Raji (cell line): ENCODE data around the gene ACAD10.
A peak's percentile ranks its signal among the peaks of the same experiment; 100 is the strongest.

Source experiments
- POLR2A ChIP-seq: IDR thresholded peaks from 2 replicates; pipeline ENCODE4 v1.6.1; 2011; ENCODE audit warnings: low read depth, low read length, control low read depth; ENCODE audit not compliant: insufficient read depth

Gene ACAD10

DNA sequence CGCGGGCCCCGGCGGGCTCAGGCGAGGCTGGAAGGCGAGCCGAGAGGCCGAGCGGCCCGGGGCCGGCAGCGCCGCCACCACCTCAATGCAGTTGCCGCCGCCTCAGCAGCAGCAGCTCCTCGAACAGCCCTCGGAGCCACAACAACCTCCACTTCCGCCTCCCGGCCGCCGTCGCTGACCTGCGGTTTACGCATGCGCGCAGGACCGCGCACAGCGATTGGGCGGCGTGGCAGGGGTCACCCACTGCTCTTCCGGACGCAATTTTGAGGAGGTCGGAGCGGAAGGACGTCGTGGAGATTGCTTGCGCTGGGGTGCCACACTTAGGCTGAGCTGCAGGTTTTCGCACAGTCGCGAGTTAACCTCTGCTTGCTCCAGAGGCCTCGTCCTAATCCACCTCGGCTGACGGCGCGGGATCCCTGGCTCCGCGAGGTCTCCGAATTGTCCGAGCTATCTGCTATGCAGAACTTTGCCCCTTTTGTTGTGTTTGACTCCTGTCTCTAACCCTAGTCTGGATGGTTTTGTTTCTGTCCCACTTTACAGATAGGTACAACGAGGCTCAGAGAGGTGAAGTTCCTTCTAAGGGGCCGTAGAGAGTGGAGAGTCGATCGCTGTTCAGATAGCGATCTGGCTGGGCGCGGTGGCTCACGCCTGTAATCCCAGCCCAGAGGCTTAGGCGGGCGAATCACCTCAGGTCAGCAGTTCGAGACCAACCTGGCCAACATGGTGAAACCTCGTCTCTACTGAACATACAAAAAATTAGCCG lies at the start of gene ACAD10, which contains the start of gene BRAP:
Gene ACAD10, plus strand, starts transcription at position 243 of the 763 bp plus-strand sequence. CDS start 6,657 bp downstream, outside the sequence.
Gene BRAP, minus strand, starts transcription at position 146 of the 763 bp plus-strand sequence. CDS start 164 bp downstream, outside the sequence.
- peak; percentile 99 for TF ChIP-seq POLR2A

GRCh38 chr12:111636209-111636945 lies 49.5 kb upstream of the ACAD10 start:
- no peak for TF ChIP-seq POLR2A

DNA sequence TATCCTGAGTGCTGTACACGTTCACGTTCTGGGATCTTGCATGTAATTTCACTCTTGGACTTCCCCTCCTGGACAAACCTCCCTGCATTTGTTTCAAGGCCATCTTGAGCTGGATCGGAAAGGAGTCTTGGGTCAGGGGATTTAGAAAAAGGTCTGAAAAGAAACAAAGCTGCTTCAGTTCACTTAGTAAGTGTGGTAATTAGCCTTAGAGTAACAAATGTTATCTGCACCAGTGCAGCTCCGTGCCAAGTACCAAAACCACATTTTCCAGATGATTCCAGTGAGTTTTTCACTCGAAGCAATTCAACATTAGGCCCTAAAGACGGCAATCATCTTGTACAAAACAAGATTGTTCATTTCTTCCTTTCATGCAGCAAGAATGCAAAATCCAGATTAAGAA lies 47.3 kb upstream of the ACAD10 start:
- TF ChIP-seq POLR2A, result no peak

DNA sequence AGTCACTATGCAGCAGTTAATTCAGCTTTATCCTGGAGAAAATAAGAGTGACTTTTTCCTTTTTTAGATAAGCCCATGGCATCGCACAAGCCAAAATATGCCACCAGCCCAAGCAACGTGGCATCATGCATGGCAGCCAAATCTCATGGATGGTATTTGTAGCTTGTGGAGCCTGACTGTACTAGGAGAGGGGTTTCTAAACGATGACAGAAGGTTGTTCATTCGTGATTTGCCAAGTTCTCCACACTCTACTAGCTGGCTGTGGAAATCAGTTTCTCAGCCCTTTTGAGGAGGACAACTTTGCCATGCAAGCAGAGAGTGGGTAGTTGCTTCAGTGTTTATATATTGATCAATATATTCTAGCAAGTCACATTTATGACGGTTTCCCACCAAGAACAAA lies 45.3 kb upstream of the ACAD10 start:
- TF ChIP-seq POLR2A, result no peak

DNA sequence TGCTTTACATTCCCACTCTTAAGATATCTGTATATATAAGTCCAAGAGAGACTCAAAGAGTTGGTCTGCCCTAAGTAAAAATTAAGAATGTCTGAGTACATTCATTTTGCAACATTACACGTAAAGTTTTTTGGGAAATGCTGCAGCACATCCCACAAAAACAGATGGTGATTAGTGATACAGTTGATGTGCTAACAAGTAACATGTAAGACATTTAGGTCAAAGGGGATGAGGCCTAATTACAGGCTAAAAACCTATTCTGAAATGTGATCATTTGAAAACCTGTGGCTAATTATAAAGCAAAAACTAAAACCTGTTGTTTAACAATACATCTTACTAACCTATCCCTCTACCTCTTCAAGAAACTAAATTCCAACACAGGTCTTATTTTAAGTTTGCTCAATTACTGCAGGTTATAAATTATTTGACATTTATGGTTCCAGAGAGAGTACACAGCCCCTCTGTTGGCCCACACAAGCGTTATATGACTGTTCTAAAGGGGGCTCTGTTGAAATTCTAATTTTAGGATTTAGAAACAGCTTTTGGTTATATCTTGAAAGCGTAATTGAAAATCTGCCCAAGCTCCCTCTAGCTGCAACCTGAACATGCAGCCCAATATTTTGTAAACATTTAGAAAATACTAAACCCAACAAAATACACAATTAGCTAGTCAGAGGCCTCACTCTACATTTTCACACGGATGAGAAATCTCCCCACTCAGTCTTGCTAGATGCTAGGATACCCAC lies 43.0 kb upstream of the ACAD10 start:
- no peak for TF ChIP-seq POLR2A

- no peak for TF ChIP-seq POLR2A
Observed at GRCh38 chr12:111643427-111643826, 42.4 kb upstream of the ACAD10 start.

DNA sequence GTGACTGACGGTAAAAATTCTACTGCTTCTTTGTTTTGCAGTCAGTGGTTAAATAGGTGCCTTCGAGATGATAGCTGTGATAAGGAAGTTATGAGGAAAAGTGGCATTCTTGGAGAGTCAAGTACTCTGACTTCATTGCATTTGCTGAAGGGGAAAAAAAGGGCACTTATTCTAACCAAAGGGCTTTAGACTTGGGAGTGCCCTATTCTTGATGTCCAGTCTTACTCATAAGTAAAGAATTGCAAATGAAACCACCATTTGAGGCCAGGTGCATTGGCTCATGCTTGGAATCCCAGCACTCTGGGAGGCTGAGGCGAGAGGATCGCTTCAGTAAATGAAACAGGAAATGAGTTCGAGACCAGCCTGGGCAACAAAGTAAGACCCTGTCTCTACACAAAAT lies 40.4 kb upstream of the ACAD10 start:
- TF ChIP-seq POLR2A, result no peak

DNA sequence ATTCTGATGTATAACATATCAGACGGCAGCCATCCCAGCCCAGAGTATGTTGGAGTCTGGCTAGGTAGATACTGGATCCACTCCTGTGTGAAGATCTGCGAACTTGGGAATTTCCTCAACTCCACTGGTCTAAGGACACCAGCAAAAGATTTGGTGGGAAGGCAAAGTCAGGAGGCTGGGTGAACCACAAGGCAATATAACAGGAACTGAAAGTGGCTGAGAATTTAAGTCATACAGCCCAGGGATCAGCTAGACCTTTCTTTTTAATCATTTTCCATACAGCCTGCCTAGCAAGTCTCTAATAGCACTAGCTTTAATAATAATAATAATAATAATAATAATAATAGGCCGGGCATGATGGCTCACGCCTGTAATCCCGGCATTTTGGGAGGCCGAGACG lies 34.9 kb upstream of the ACAD10 start:
- no peak for TF ChIP-seq POLR2A

DNA sequence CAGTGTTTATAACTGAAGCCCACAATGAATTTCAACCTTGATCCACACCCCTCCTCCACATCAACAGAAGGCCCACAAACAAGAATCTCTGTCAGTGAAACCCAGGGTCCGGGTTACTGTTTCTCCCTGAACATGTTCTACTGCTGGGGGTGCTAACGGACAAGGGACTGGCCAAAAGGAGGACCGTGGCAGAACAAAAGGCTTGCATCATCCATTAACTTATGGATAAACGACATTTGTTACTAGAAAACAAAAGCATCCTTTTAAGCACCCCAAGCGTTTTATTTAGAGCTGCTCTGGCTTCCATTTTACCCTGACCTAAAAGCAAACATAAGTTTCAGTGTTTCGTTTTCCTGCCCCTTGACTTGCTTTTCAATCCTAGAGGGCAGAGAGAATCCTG lies 32.3 kb upstream of the ACAD10 start:
- no peak for TF ChIP-seq POLR2A

- no peak for TF ChIP-seq POLR2A
Observed at GRCh38 chr12:111655356-111655755, 30.5 kb upstream of the ACAD10 start.

DNA sequence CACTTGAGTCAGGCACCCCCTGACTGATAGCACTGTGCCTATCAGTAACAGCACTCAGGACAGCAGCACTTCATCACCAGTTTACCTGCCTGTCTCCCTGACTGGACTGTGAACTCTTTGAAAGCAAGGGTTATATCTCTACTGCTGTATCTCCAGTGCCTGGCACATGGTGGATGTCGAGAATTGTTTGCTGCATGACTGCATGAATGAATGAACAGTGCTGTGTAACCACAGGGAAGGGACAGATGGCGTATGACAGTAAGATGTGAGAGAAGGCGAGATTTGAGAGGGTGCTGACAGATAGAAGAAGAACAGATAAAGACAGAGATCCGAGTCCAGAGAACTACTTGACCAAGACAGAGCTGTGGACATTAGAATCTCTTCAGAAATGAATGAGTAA lies 29.8 kb upstream of the ACAD10 start:
- TF ChIP-seq POLR2A, result no peak

GRCh38 chr12:111664499-111664898 lies 21.4 kb upstream of the ACAD10 start:
- TF ChIP-seq POLR2A, result no peak

DNA sequence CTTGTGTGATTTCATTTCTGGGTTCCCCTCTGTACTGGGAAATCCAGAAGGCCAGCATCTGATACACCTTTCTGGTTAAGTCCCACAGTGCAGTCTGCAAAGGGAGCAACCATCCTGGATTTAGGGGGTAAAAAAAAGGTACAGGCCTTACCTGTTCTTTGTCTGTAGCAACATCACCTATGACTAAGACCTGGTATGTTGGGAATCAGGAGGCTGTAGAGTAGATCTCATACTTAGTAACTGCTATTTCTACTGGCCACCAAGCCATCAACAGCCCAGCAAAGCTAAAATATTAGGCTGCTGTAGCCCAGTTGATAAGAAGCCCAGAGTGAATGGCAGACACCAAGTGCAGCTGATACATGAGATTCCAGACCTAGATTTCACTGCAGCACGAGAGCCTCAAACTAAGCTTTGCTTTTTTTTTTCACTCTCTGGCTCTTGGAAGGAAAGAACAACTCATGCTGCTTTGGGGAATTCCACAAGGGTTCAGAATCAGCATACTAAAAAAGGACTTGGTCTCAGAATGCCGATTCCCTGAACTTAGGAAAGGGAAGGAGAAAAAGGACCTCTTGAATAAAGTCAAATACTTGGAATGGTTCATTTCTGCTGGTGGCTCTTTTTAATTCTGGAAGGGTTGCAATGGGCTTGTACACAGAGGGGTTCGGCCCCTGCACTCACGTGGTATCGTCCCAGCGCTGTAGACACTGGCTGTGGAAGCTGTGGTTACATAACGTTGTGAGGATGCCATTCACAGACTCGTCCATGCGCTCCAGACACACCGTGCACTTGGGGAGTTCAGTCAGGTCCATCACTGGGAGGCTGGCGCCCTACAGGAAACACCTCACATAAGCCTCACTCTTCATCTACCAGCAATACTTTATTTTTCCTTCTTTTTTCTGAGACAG lies 20.6 kb upstream of the ACAD10 start:
- no peak for TF ChIP-seq POLR2A

- TF ChIP-seq POLR2A, result no peak
Observed at GRCh38 chr12:111672822-111673381, 13.0 kb upstream of the ACAD10 start.
